Astrocyte of the cerebellum (primary cell): ENCODE measurements around the gene EVA1C.
A peak's percentile ranks its signal among the peaks of the same experiment; 100 is the strongest.

Source experiments
- DNase-seq: peaks from one replicate; pipeline ENCODE4 v3.0.0-alpha.2; 2011; ENCODE audit warnings: low read depth
- H3K4me3 ChIP-seq: 2 replicates; pipeline ENCODE4 v1.5.1; 2011; ENCODE audit warnings: mild to moderate bottlenecking, low read depth, low read length, moderate library complexity
- in situ Hi-C: cut with HindIII; loops from 2 replicates; pipeline ENCODE4 v1.10.0; 2017; ENCODE audit warnings: low sequenced_read_pairs
- TF ChIP-seq, protein P1 (sequence below): IDR thresholded peaks from 2 replicates; pipeline ENCODE4 v1.5.1; 2012; ENCODE audit warnings: low read length, low read depth, moderate library complexity, mild to moderate bottlenecking; ENCODE audit errors: missing control alignments

The EVA1C gene

DNA sequence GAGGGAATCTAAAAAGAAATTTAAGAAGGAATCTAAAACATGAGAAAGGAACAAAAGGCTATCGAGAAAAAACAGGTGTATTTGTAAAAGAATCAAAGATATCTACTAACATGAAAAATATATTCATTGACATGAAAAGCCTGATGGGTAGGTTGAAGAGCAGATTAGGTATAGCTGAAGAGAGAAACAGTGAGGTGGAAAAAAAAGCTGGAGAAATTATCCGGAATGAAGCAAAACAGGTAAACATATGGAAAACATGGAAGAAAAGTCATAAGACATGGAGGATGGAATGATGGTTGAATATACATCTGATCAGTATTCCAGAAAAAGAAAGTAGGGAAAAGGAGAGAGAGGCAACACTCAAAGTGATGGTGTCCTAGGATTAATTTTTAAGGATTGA lies 9.6 kb downstream of the EVA1C start:
- TF ChIP-seq, protein P1, sequence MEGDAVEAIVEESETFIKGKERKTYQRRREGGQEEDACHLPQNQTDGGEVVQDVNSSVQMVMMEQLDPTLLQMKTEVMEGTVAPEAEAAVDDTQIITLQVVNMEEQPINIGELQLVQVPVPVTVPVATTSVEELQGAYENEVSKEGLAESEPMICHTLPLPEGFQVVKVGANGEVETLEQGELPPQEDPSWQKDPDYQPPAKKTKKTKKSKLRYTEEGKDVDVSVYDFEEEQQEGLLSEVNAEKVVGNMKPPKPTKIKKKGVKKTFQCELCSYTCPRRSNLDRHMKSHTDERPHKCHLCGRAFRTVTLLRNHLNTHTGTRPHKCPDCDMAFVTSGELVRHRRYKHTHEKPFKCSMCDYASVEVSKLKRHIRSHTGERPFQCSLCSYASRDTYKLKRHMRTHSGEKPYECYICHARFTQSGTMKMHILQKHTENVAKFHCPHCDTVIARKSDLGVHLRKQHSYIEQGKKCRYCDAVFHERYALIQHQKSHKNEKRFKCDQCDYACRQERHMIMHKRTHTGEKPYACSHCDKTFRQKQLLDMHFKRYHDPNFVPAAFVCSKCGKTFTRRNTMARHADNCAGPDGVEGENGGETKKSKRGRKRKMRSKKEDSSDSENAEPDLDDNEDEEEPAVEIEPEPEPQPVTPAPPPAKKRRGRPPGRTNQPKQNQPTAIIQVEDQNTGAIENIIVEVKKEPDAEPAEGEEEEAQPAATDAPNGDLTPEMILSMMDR, result no peak
- no peak overlapping the region for H3K4me3 ChIP-seq
- DNase-seq, result no peak
- in situ Hi-C loops, result no loop called here

DNA sequence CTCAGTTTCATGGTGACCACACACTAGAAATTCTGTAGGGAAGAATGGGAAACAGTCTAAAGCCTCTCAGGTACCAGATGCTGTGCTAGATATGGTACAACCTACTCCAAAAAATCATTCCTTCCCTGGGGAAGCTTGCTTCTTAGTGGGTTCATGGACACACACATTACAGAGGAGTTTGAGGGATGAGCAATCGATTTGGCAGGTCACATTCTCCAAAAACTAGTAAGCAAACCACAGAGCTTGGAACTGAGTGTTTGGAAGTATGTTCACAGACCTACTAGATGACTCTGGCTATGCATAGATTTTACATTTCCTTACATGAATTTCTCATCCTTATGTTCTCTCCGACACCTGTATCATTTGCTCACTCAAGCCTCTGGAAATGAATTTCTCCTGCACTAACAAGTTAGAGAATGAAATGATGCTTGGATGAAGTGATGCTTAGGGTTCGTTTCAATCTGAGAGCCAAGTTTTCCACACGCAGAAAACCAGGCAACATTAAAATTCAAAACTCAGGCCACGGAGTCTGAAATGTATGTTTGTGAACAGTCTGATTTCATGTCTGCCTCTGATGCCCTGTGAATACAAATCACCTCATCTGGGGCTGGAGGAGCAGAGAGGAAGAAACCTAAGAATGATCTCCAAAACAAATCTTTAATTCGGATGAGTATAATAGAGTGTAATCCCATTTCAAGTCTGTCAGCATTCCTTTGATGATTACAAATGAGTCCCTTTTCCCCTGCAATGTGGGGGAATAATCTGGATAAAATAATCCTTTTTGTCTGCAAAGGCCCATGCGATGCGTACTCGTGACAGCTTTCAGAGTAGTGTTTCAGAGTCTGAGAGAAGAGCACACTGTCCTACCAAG lies 11.0 kb downstream of the EVA1C start:
- H3K4me3 ChIP-seq, result no peak overlapping the region
- DNase-seq, result peak; percentile 79
- in situ Hi-C loops, result no loop called here
- TF ChIP-seq, protein P1, result no peak

DNA sequence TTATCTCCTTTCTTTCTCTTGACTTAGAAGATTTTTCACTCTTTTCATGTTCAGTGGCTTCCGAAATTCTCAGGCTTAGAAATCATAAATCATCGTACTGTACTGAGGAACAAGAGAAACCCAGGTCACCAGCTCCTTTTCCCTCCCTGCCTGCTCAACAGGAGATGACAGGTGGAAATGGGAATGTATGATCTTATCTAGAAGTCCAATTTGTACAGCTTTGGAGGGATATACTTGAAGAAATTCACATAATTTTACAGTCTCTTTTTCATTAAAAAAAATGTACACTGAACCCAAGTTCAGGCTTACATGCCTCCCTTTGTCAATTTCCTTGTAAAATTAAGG lies 11.7 kb downstream of the EVA1C start:
- no peak overlapping the region for H3K4me3 ChIP-seq
- no peak for DNase-seq
- in situ Hi-C loops, result no loop called here
- TF ChIP-seq, protein P1, result no peak

DNA sequence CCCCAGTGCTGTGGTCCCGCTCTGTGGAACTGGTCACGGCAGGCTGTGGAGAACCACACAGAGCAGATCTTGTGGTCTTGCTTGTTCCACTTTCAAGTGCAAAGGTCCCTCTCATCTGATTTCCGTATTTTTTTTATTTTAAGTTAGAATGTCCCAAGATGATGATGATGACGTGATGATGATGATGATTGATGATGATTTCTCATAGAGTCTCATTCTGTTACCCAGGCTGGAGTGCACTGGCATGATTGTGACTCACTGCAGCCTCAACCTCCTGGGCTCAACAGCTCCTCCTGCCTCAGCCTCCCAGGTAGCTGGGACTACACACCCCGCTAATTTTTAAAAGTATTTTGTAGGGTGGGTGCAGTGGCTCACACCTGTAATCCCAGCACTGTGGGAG lies 12.2 kb downstream of the EVA1C start:
- TF ChIP-seq, protein P1, result no peak
- no peak overlapping the region for H3K4me3 ChIP-seq
- in situ Hi-C loops, result no loop called here
- no peak for DNase-seq

DNA sequence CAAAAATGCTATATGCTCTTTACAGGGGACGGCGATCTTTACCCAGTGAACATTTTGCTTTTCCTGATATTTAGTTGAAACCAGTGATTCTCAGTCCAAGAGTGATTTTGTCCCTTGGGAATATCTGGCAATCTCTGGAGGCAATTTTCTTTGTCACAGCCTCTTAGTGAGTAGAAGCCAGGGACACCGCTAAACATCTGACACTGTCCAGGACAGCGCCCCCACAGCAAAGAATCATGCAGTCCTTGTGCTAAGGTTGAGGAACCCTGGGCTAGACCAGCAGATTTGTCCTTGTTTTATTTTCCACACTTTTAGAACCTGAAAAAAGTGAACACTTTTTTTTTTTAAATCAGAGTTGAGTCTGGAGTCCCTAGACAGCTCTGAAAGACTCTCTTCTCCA lies 13.1 kb downstream of the EVA1C start:
- no peak for DNase-seq
- TF ChIP-seq, protein P1, result peak; percentile 10
- no peak overlapping the region for H3K4me3 ChIP-seq
- in situ Hi-C loops, result no loop called here

DNA sequence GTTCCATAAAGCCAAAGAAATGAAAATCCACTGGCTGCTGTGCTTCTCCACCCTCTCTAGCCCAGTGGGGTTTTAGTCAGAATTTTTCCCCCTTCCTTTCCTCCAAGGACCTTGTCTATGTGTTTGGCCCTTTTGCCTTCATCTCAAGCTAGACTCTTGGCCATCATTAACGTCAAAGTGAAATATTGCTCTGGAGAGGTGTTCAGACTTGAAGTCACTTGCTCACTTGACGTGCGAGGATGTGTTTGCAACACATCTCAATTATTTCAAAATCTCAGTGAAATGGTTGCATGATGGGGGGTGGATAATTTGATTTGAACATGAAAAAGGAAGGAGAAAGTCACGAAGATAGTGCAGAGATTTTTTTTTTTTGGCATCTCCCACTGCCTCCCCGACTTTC lies 13.6 kb downstream of the EVA1C start:
- no peak overlapping the region for H3K4me3 ChIP-seq
- in situ Hi-C loops, result no loop called here
- TF ChIP-seq, protein P1, result no peak
- no peak for DNase-seq
